Gastroesophageal sphincter (tissue), 4 donors: ENCODE data around the gene SLC7A7. TPM values are rescaled to one million over a fixed set of nuclear protein-coding genes. Genes with fewer than 3 reads are reported as not detected.
A peak's percentile ranks its signal among the peaks of the same experiment; 100 is the strongest.

Source experiments
- ATAC-seq: fragments of 150-250 bp; one replicate; pipeline ENCODE4 v1.9.1; 2016; ENCODE audit warnings: mild to moderate bottlenecking, moderate library complexity
- H3K27ac ChIP-seq, 4 donors: fragments of 200-600 bp; sonication (generic) in 3 of 4; 1 replicate in 3 of 4; 2 replicates in 1 of 4; pipeline ENCODE4 v1.5.1; 2016 to 2019
- H3K27me3 ChIP-seq: fragments of 200-600 bp; sonication (generic); one replicate; pipeline ENCODE4 v1.5.1; 2019
- H3K36me3 ChIP-seq, 2 donors: fragments of 200-600 bp; sonication (generic); one replicate each; pipeline ENCODE4 v1.5.1; 2019; ENCODE audit warnings: control low read depth in 1 of 2
- H3K4me1 ChIP-seq, 3 donors: fragments of 200-600 bp; sonication (generic); 1 replicate in 2 of 3; 2 replicates in 1 of 3; pipeline ENCODE4 v1.5.1; 2016 to 2019; ENCODE audit warnings: control low read depth in 2 of 3
- H3K4me3 ChIP-seq, 2 donors: fragments of 200-600 bp; sonication (generic); one replicate each; pipeline ENCODE4 v1.5.1; 2019; ENCODE audit warnings: mild to moderate bottlenecking in 1 of 2, moderate library complexity in 1 of 2
- H3K9me3 ChIP-seq, 3 donors: fragments of 200-600 bp; sonication (generic); one replicate each; pipeline ENCODE4 v1.5.1; 2017 to 2019; ENCODE audit warnings: control low read depth in 2 of 3
- CTCF ChIP-seq, 4 experiments: fragments of 200-600 bp in 2 of 4; fragments of 450-650 bp in 2 of 4; sonication (generic) in 1 of 4; IDR thresholded peaks; one replicate each; pipeline ENCODE4 v1.5.1; 2017 to 2019; ENCODE audit warnings: antibody characterized with exemption in 4 of 4, mild to moderate bottlenecking in 2 of 4, moderate library complexity in 2 of 4
- EP300 ChIP-seq: sonication (generic); formaldehyde crosslinking; IDR thresholded peaks from one replicate; pipeline ENCODE4 v1.6.1; 2017; ENCODE audit warnings: antibody characterized with exemption, mild to moderate bottlenecking
- POLR2A ChIP-seq, 2 donors: fragments of 450-650 bp; IDR thresholded peaks; one replicate each; pipeline ENCODE4 v1.6.1; 2017; ENCODE audit warnings: antibody characterized with exemption in 2 of 2, mild to moderate bottlenecking in 2 of 2, moderate library complexity in 1 of 2
- POLR2AphosphoS5 ChIP-seq: sonication (generic); formaldehyde crosslinking; IDR thresholded peaks from one replicate; pipeline ENCODE4 v1.6.1; 2017; ENCODE audit warnings: antibody characterized with exemption
- WGBS, 2 donors: methylation state at CpG; one replicate each; pipeline ENCODE4 v1.1.5; 2018; ENCODE audit warnings: low coverage in 1 of 2; 5-methylcytosine and 5-hydroxymethylcytosine counted together
- total RNA-seq, 4 donors: library from RNA; depleted of rRNA; stranded (reverse); fragments of >200 nt; gene quantifications; one replicate each; pipeline ENCODE4 v1.1.0, GENCODE V29; 2016

The SLC7A7 gene
- total RNA-seq, 4 donors from 2014 or later, result 8.1 to 36.6 (median 23.4) TPM

- no peak for TF ChIP-seq POLR2AphosphoS5
- TF ChIP-seq EP300, result no peak
- TF ChIP-seq CTCF (IDR thresholded peaks at IDR 0.05), result no peak
- TF ChIP-seq POLR2A (IDR thresholded peaks at IDR 0.05), result no peak
- Histone ChIP-seq H3K27ac (no peak overlapping the region), H3K36me3 (no peaks in the 10 kb centered on the region), H3K4me3 (no peak overlapping the region), H3K9me3 (no peaks in the 10 kb centered on the region), H3K27me3 (no peaks in the 10 kb centered on the region), H3K4me1 (peaks cover 0 to 47% (median 18%) of the 10 kb centered on the region in 3 donors)
- ATAC-seq, result no peak
- 100% methylated on average over 1 of the region's 1 CpG for WGBS, 2 donors
Measured at GRCh38 chr14:22820731-22821130, 5.5 kb upstream of the SLC7A7 start.

- no peak for ATAC-seq
- TF ChIP-seq POLR2AphosphoS5 (no peak), POLR2A (IDR thresholded peaks at IDR 0.05) (no peak), CTCF (IDR thresholded peaks at IDR 0.05) (no peak), EP300 (no peak)
- H3K4me1 ChIP-seq, result peaks cover 0 to 40% (median 18%) of the 10 kb centered on the region in 3 donors
- WGBS, 2 donors, result 27 to 59% methylated on average over 3 to 10 of the region's 10 CpGs
- peak overlapping the region in 3 of 4 donors; percentile 41 to 57 (median 45) for H3K27ac ChIP-seq
- H3K27me3 ChIP-seq, result no peaks in the 10 kb centered on the region
- H3K36me3 ChIP-seq, result no peaks in the 10 kb centered on the region
- peak overlapping the region in 1 of 2 donors; percentile 36 for H3K4me3 ChIP-seq
- no peaks in the 10 kb centered on the region for H3K9me3 ChIP-seq
Measured at GRCh38 chr14:22819151-22819988, 4.1 kb upstream of the SLC7A7 start.

DNA sequence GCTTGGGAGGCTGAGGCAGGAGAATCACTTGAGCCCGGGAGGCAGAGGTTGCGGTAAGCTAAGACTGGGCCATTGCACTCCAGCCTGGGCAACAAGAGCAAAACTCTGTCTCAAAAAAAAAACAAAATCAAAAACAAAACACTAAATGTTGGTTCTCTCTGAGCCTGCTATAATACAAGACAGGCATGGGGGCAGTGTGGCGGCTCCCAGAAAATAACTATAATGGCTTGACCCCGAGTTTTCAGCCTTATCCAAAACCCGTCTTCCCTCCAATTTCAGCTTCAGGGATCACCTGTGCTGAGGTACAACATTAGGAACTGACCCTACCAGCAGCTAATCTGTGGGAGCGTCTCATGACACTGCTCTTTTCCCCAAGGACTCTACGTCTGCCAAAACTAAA is 862 bp downstream of the SLC7A7 start:
- Histone ChIP-seq H3K4me3 (peak overlapping the region in 1 of 2 donors; percentile 29), H3K9me3 (no peaks in the 10 kb centered on the region), H3K4me1 (peaks cover 0 to 7% (median 4%) of the 10 kb centered on the region in 3 donors), H3K36me3 (no peaks in the 10 kb centered on the region), H3K27me3 (no peaks in the 10 kb centered on the region), H3K27ac (no peak overlapping the region)
- WGBS, 2 donors, result 72 to 74% methylated on average over 6 to 7 of the region's 7 CpGs
- ATAC-seq, result no peak
- no peak for TF ChIP-seq POLR2A (IDR thresholded peaks at IDR 0.05)
- no peak for TF ChIP-seq CTCF (IDR thresholded peaks at IDR 0.05)
- no peak for TF ChIP-seq EP300
- TF ChIP-seq POLR2AphosphoS5, result no peak

- no peak overlapping the region for H3K27ac ChIP-seq
- H3K9me3 ChIP-seq, result no peaks in the 10 kb centered on the region
- no peaks in the 10 kb centered on the region for H3K4me1 ChIP-seq
- WGBS, 2 donors, result 72 to 77% methylated on average over 2 to 9 of the region's 9 CpGs
- H3K4me3 ChIP-seq, result no peak overlapping the region
- H3K27me3 ChIP-seq, result no peaks in the 10 kb centered on the region
- H3K36me3 ChIP-seq, result no peaks in the 10 kb centered on the region
- no peak for ATAC-seq
- no peak for TF ChIP-seq POLR2A (IDR thresholded peaks at IDR 0.05)
- TF ChIP-seq EP300, result no peak
- no peak for TF ChIP-seq POLR2AphosphoS5
- no peak for TF ChIP-seq CTCF (IDR thresholded peaks at IDR 0.05)
Measured at GRCh38 chr14:22813145-22813544, 2.1 kb downstream of the SLC7A7 start.

GRCh38 chr14:22812744-22813143 is 2.5 kb downstream of the SLC7A7 start:
- Histone ChIP-seq H3K27ac (no peak overlapping the region), H3K9me3 (no peaks in the 10 kb centered on the region), H3K4me1 (no peaks in the 10 kb centered on the region), H3K27me3 (no peaks in the 10 kb centered on the region), H3K36me3 (no peaks in the 10 kb centered on the region), H3K4me3 (no peak overlapping the region)
- TF ChIP-seq POLR2A (IDR thresholded peaks at IDR 0.05) (no peak), POLR2AphosphoS5 (no peak), CTCF (IDR thresholded peaks at IDR 0.05) (no peak), EP300 (no peak)
- ATAC-seq, result no peak
- 76% methylated on average over 4 of the region's 4 CpGs; no CpG with 5 or more reads in 1 of the 2 donors for WGBS, 2 donors
